Measurements from ENCODE around the gene ZNF423.

Gene ZNF423

DNA sequence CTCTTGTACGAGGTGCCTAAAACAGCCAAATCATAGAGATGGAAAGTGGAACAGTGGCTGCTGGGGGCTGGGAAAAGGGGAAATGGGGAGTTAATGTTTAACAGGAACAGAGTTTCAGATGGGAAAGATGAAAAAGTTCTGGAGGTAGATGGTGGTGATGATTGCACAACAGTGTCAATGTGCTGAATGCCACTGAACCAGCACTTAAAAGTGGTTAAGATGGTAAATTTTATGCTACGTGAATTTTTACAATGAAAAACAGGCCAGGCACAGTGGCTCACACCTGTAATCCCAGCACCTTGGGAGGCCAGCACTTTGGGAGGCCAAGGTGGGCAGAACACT lies 351.9 kb downstream of the ZNF423 start:
- no peaks in the 10 kb centered on the region for H3K27me3 ChIP-seq (ENCODE audit: control insufficient read depth, insufficient read depth, low read length)
- no peak overlapping the region for H3K9ac ChIP-seq (ENCODE audit: low read length)
- H3K4me3 ChIP-seq (ENCODE audit: low read length), result no peak overlapping the region
- H3K27ac ChIP-seq (ENCODE audit: low read depth, low read length), result no peak overlapping the region
- H3K4me1 ChIP-seq (ENCODE audit: control insufficient read depth, insufficient read depth, low read length), result no peaks in the 10 kb centered on the region
- H3K36me3 ChIP-seq (ENCODE audit: control insufficient read depth, insufficient read depth, low read length), result no peaks in the 10 kb centered on the region

DNA sequence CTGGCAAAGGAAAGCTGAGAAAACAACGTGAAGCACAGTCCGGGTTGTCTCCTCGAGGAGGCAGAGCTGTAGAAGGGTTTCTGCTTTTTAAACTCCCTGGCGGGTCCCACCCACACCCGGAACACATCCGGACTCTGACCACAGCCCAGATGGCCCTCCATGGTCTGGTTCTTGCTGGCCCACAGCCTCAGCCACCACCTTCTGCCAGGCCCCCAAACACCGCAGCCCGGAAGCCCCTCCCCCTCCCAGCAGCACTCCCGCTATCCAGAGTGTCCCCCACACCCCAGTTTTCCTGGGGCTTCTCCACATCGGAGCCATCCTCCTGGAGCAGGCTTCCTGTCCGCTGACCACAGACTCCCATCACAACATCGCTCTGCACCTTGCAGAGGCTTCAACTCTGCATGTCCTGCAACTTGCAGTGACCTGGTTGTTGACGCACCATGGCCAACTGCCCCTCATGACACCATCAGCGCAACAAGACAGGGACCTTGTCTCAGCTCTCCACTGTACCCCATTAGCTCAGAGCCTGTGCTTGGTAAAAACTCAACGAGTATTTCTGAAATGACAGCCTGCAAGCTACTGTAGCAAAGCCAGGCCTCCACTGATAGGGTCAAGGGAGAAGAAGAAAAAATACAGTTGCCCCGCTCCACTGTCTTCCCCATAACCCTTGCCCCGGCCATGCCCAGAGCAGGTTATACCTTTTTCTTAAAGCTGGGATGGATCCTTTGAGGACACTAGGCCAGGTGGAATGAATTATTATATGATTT lies 352.5 kb downstream of the ZNF423 start:
- Histone ChIP-seq H3K9ac (ENCODE audit: low read length) (no peak overlapping the region), H3K27ac (ENCODE audit: low read depth, low read length) (no peak overlapping the region), H3K27me3 (ENCODE audit: control insufficient read depth, insufficient read depth, low read length) (no peaks in the 10 kb centered on the region), H3K36me3 (ENCODE audit: control insufficient read depth, insufficient read depth, low read length) (no peaks in the 10 kb centered on the region), H3K4me1 (ENCODE audit: control insufficient read depth, insufficient read depth, low read length) (no peaks in the 10 kb centered on the region), H3K4me3 (ENCODE audit: low read length) (no peak overlapping the region)

- Histone ChIP-seq H3K4me1 (ENCODE audit: control insufficient read depth, insufficient read depth, low read length) (no peaks in the 10 kb centered on the region), H3K9ac (ENCODE audit: low read length) (no peak overlapping the region), H3K27ac (ENCODE audit: low read depth, low read length) (no peak overlapping the region), H3K4me3 (ENCODE audit: low read length) (no peak overlapping the region), H3K27me3 (ENCODE audit: control insufficient read depth, insufficient read depth, low read length) (no peaks in the 10 kb centered on the region), H3K36me3 (ENCODE audit: control insufficient read depth, insufficient read depth, low read length) (no peaks in the 10 kb centered on the region)
These were observed 353.6 kb downstream of the ZNF423 start for GRCh38 chr16:49502136-49502881.

DNA sequence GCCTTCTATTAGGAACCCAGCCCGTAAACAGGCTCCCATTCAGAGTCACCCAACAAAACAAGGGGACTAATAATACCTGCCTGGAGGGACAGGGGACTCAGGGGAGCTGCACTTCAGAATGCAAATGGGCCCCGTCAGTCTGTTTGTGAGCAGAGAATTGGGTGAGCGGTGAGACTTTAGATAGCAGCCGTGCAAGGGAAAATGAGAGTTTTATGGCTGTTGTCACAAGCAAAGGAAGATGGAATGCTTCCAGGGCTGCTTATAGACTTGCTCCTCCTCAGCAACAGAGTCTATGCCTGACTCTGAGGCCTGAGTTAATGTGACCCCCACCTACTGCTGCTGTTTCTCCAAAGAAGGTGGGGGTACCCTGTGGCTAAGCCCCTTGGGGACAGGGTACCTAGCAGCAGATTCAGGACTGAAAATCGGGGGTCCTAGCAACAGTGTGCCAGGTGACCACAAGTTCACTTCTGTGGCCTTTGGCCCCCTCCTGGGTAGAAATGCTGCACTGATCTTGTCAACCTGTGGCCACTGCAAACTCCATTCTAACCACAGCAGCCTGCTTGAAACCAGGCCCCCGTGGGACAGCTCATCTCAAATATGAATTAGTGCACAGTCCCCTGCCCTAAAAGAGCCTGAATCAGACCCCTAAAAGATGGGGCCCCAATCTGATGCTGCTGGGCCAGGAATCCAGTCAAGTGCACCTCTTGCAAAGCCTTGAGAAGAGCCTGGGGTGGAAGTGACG lies 355.9 kb downstream of the ZNF423 start:
- no peaks in the 10 kb centered on the region for H3K36me3 ChIP-seq (ENCODE audit: control insufficient read depth, insufficient read depth, low read length)
- H3K4me3 ChIP-seq (ENCODE audit: low read length), result no peak overlapping the region
- no peak overlapping the region for H3K9ac ChIP-seq (ENCODE audit: low read length)
- H3K4me1 ChIP-seq (ENCODE audit: control insufficient read depth, insufficient read depth, low read length), result no peaks in the 10 kb centered on the region
- H3K27me3 ChIP-seq (ENCODE audit: control insufficient read depth, insufficient read depth, low read length), result no peaks in the 10 kb centered on the region
- H3K27ac ChIP-seq (ENCODE audit: low read depth, low read length), result no peak overlapping the region

DNA sequence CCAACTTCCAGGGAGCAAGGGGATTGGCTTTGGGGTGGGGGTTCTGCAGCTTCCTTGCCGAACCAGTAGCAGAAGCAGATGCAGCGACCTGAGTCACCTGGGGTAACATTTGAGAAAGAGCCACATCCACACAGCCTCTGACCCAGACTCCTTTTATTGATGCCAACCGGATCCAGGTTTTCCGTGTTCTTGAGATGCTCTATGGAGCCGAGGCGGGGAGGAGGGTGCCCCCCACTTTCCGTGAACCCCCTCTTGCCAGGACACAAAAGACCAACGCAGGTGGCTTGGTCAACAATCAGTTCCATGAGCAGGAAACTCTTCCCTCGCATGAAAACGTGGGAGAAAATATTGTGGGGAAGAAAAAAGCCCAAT lies 356.5 kb downstream of the ZNF423 start:
- Histone ChIP-seq H3K9ac (ENCODE audit: low read length) (no peak overlapping the region), H3K4me1 (ENCODE audit: control insufficient read depth, insufficient read depth, low read length) (no peaks in the 10 kb centered on the region), H3K36me3 (ENCODE audit: control insufficient read depth, insufficient read depth, low read length) (no peaks in the 10 kb centered on the region), H3K27me3 (ENCODE audit: control insufficient read depth, insufficient read depth, low read length) (no peaks in the 10 kb centered on the region), H3K27ac (ENCODE audit: low read depth, low read length) (no peak overlapping the region), H3K4me3 (ENCODE audit: low read length) (no peak overlapping the region)

- H3K4me3 ChIP-seq (ENCODE audit: low read length), result no peak overlapping the region
- H3K27ac ChIP-seq (ENCODE audit: low read depth, low read length), result no peak overlapping the region
- H3K36me3 ChIP-seq (ENCODE audit: control insufficient read depth, insufficient read depth, low read length), result no peaks in the 10 kb centered on the region
These were observed 357.1 kb downstream of the ZNF423 start for GRCh38 chr16:49498666-49499413.

DNA sequence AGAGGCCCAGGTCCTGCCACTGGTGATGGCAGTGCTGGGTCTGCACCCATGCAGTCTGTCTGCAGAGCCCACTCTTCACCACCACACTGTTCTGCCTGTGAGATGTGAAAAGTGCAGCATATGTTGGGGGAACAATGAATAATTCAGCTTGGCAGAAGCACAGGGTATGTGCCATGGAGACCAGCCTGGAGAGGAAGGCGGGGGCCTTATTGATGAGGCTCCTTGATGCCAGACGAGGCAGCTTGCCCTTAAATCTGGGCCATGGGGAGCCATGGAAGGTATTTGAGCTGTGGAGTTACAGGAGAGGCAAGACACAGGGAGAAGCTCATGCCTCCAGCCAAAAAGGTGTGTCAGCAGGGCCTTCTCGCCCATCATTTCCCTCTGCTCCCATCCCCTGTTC lies 357.6 kb downstream of the ZNF423 start:
- Histone ChIP-seq H3K4me1 (ENCODE audit: control insufficient read depth, insufficient read depth, low read length) (no peaks in the 10 kb centered on the region), H3K36me3 (ENCODE audit: control insufficient read depth, insufficient read depth, low read length) (no peaks in the 10 kb centered on the region), H3K9ac (ENCODE audit: low read length) (no peak overlapping the region), H3K4me3 (ENCODE audit: low read length) (no peak overlapping the region), H3K27ac (ENCODE audit: low read depth, low read length) (no peak overlapping the region), H3K27me3 (ENCODE audit: control insufficient read depth, insufficient read depth, low read length) (no peaks in the 10 kb centered on the region)

More at GRCh38 chr16:49498666-49499413, 357.1 kb downstream of the ZNF423 start:
- Histone ChIP-seq H3K4me1 (ENCODE audit: control insufficient read depth, insufficient read depth, low read length) (no peaks in the 10 kb centered on the region), H3K9ac (ENCODE audit: low read length) (no peak overlapping the region), H3K27me3 (ENCODE audit: control insufficient read depth, insufficient read depth, low read length) (no peaks in the 10 kb centered on the region)

DNA sequence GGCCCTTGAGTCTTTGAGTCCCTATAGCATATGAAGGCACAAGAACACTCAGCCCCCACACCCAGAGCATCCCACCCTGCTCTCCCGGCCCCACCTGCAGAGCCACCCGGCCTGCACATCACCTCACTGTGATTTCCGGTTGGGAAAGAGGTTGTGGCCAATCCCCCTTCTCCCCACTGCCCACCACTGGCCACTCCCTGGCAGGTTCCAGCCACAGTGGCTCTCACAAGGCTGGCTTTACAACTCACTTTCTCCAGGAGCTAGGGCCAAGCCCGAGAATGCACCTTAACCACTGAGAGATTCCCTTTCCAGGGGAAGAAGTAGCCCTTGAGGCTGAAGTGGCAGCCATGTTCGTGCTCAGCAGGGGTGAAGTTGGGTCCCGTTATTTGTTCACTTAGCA lies 358.4 kb downstream of the ZNF423 start:
- Histone ChIP-seq H3K27me3 (ENCODE audit: control insufficient read depth, insufficient read depth, low read length) (no peaks in the 10 kb centered on the region), H3K27ac (ENCODE audit: low read depth, low read length) (no peak overlapping the region), H3K36me3 (ENCODE audit: control insufficient read depth, insufficient read depth, low read length) (no peaks in the 10 kb centered on the region), H3K9ac (ENCODE audit: low read length) (no peak overlapping the region), H3K4me3 (ENCODE audit: low read length) (no peak overlapping the region), H3K4me1 (ENCODE audit: control insufficient read depth, insufficient read depth, low read length) (no peaks in the 10 kb centered on the region)

DNA sequence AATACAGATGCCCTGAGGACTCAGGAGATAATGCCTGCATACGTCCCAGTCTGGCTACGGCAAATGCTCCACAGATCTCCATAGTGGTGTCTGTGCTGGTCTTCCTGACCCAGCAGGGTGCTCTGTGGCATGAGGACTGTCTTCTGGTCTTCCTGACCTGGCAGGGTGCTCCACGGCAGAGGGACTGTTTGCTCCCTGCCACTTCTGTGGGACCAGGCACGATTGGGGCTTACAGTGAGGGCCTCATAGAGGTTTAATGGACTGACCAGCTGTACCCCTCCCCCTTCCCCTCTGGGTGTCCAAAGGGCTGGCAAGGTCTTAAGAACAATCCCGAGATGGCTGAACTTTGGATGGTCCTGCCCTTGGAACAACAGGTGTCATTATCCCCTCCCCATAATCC lies 359.3 kb downstream of the ZNF423 start:
- Histone ChIP-seq H3K9ac (ENCODE audit: low read length) (no peak overlapping the region), H3K4me3 (ENCODE audit: low read length) (no peak overlapping the region)

GRCh38 chr16:49495596-49496355 lies 360.1 kb downstream of the ZNF423 start:
- no peak overlapping the region for H3K9ac ChIP-seq (ENCODE audit: low read length)
- no peak overlapping the region for H3K4me3 ChIP-seq (ENCODE audit: low read length)
- H3K36me3 ChIP-seq (ENCODE audit: control insufficient read depth, insufficient read depth, low read length), result no peaks in the 10 kb centered on the region
- H3K27me3 ChIP-seq (ENCODE audit: control insufficient read depth, insufficient read depth, low read length), result no peaks in the 10 kb centered on the region
- no peaks in the 10 kb centered on the region for H3K4me1 ChIP-seq (ENCODE audit: control insufficient read depth, insufficient read depth, low read length)
- no peak overlapping the region for H3K27ac ChIP-seq (ENCODE audit: low read depth, low read length)

More for the DNA sequence above, 359.3 kb downstream of the ZNF423 start:
- Histone ChIP-seq H3K36me3 (ENCODE audit: control insufficient read depth, insufficient read depth, low read length) (no peaks in the 10 kb centered on the region), H3K27me3 (ENCODE audit: control insufficient read depth, insufficient read depth, low read length) (no peaks in the 10 kb centered on the region), H3K4me1 (ENCODE audit: control insufficient read depth, insufficient read depth, low read length) (no peaks in the 10 kb centered on the region), H3K27ac (ENCODE audit: low read depth, low read length) (no peak overlapping the region)

GRCh38 chr16:49494891-49495566 lies 360.9 kb downstream of the ZNF423 start:
- no peaks in the 10 kb centered on the region for H3K4me1 ChIP-seq (ENCODE audit: control insufficient read depth, insufficient read depth, low read length)
- H3K27me3 ChIP-seq (ENCODE audit: control insufficient read depth, insufficient read depth, low read length), result no peaks in the 10 kb centered on the region
- H3K9ac ChIP-seq (ENCODE audit: low read length), result no peak overlapping the region
- H3K36me3 ChIP-seq (ENCODE audit: control insufficient read depth, insufficient read depth, low read length), result no peaks in the 10 kb centered on the region
- no peak overlapping the region for H3K4me3 ChIP-seq (ENCODE audit: low read length)
- no peak overlapping the region for H3K27ac ChIP-seq (ENCODE audit: low read depth, low read length)

Measured in rectal smooth muscle tissue (tissue), 1 donor.